Karpas-422 (cell line): Measurements from ENCODE around the gene CHI3L2. TPM values are rescaled to one million over a fixed set of nuclear protein-coding genes. Genes with fewer than 3 reads are reported as not detected.

Source experiments
- DNase-seq: peaks from one replicate; pipeline ENCODE4 v3.0.0-alpha.2; 2015
- H2AFZ ChIP-seq: fragments of 200-600 bp; sonication (generic); 2 replicates; pipeline ENCODE4 v1.6.1; 2014; ENCODE audit warnings: antibody characterized with exemption, low read length, mixed read lengths
- H3K27ac ChIP-seq: fragments of 200-600 bp; sonication (generic); 2 replicates; pipeline ENCODE4 v1.5.1; 2014; ENCODE audit warnings: mild to moderate bottlenecking, low read length, moderate library complexity
- H3K27me3 ChIP-seq: fragments of 200-600 bp; sonication (generic); 2 replicates; pipeline ENCODE4 v1.6.1; 2014; ENCODE audit warnings: low read length, mixed read lengths
- H3K36me3 ChIP-seq: fragments of 200-600 bp; sonication (generic); 2 replicates; pipeline ENCODE4 v1.6.1; 2014; ENCODE audit warnings: low read length, mixed read lengths; ENCODE audit not compliant: insufficient read depth
- H3K4me1 ChIP-seq: fragments of 200-600 bp; sonication (generic); 2 replicates; pipeline ENCODE4 v1.6.1; 2014; ENCODE audit warnings: mild to moderate bottlenecking, low read length, mixed read lengths
- H3K4me2 ChIP-seq: fragments of 200-600 bp; sonication (generic); 2 replicates; pipeline ENCODE4 v1.6.1; 2014; ENCODE audit warnings: low read length, low read depth, mild to moderate bottlenecking; ENCODE audit not compliant: poor library complexity, severe bottlenecking
- H3K4me3 ChIP-seq: fragments of 200-600 bp; sonication (generic); 2 replicates; pipeline ENCODE4 v1.5.1; 2014; ENCODE audit warnings: mild to moderate bottlenecking, antibody characterized with exemption, low read length, mixed read lengths
- H3K79me2 ChIP-seq: fragments of 200-600 bp; sonication (generic); 2 replicates; pipeline ENCODE4 v1.6.1; 2014; ENCODE audit warnings: mild to moderate bottlenecking, low read length, mixed read lengths
- H3K9ac ChIP-seq: fragments of 200-600 bp; sonication (generic); 2 replicates; pipeline ENCODE4 v1.6.0; 2014; ENCODE audit warnings: low read length
- H3K9me2 ChIP-seq: fragments of 200-600 bp; sonication (generic), shearing (Covaris generic); replicated peaks from 2 replicates; pipeline ENCODE4 v1.6.0; 2014; ENCODE audit warnings: mild to moderate bottlenecking, low read length, moderate library complexity; ENCODE audit not compliant: insufficient read depth
- H3K9me3 ChIP-seq: fragments of 300-700, 200-600 bp; sonication (generic); 2 replicates; pipeline ENCODE4 v1.6.1; 2014; ENCODE audit warnings: low read length, mixed read lengths
- H4K20me1 ChIP-seq: fragments of 200-600 bp; sonication (generic); 2 replicates; pipeline ENCODE4 v1.6.1; 2014; ENCODE audit warnings: mild to moderate bottlenecking, antibody characterized with exemption, low read length, low read depth; ENCODE audit not compliant: insufficient read depth
- total RNA-seq: library from RNA; depleted of rRNA; stranded (reverse); fragments of >200 nt; shearing (Covaris generic); gene quantifications from 2 replicates; pipeline ENCODE4 v1.2.3, GENCODE V29; 2014; ENCODE audit warnings: low replicate concordance

CHI3L2 gene
- total RNA-seq, 1 experiment from 2014 or later = not detected

GRCh38 chr1:111242805-111243523 is 15.5 kb downstream of the CHI3L2 start:
- Histone ChIP-seq H3K9me2 (no peaks in the 10 kb centered on the region), H3K36me3 (no peaks in the 10 kb centered on the region), H4K20me1 (no peaks in the 10 kb centered on the region), H3K79me2 (no peaks in the 10 kb centered on the region), H3K4me2 (no peak overlapping the region), H3K27me3 (no peaks in the 10 kb centered on the region), H3K9ac (no peak overlapping the region), H3K4me3 (no peak overlapping the region), H3K27ac (no peak overlapping the region), H2AFZ (no peak overlapping the region), H3K4me1 (peaks cover 5% of the 10 kb centered on the region), H3K9me3 (no peaks in the 10 kb centered on the region)
- no peak for DNase-seq

GRCh38 chr1:111247125-111247838 is 19.8 kb downstream of the CHI3L2 start:
- H3K4me3 ChIP-seq = no peak overlapping the region
- H2AFZ ChIP-seq = no peak overlapping the region
- no peaks in the 10 kb centered on the region for H3K79me2 ChIP-seq
- H3K9me2 ChIP-seq = no peaks in the 10 kb centered on the region
- no peaks in the 10 kb centered on the region for H3K36me3 ChIP-seq
- H4K20me1 ChIP-seq = no peaks in the 10 kb centered on the region
- no peak overlapping the region for H3K9ac ChIP-seq
- H3K4me1 ChIP-seq = peaks cover 5% of the 10 kb centered on the region
- no peaks in the 10 kb centered on the region for H3K27me3 ChIP-seq
- H3K4me2 ChIP-seq = no peak overlapping the region
- H3K9me3 ChIP-seq = no peaks in the 10 kb centered on the region
- no peak overlapping the region for H3K27ac ChIP-seq
- DNase-seq = no peak

GRCh38 chr1:111249960-111250359 is 22.4 kb downstream of the CHI3L2 start:
- H3K27me3 ChIP-seq = no peaks in the 10 kb centered on the region
- no peak overlapping the region for H3K9ac ChIP-seq
- DNase-seq = no peak
- H3K79me2 ChIP-seq = no peaks in the 10 kb centered on the region
- H3K4me1 ChIP-seq = peaks cover 3% of the 10 kb centered on the region
- no peaks in the 10 kb centered on the region for H4K20me1 ChIP-seq
- no peak overlapping the region for H3K4me2 ChIP-seq
- H3K27ac ChIP-seq = no peak overlapping the region
- no peaks in the 10 kb centered on the region for H3K9me3 ChIP-seq
- H2AFZ ChIP-seq = no peak overlapping the region
- H3K4me3 ChIP-seq = no peak overlapping the region
- no peaks in the 10 kb centered on the region for H3K36me3 ChIP-seq
- no peaks in the 10 kb centered on the region for H3K9me2 ChIP-seq

DNA sequence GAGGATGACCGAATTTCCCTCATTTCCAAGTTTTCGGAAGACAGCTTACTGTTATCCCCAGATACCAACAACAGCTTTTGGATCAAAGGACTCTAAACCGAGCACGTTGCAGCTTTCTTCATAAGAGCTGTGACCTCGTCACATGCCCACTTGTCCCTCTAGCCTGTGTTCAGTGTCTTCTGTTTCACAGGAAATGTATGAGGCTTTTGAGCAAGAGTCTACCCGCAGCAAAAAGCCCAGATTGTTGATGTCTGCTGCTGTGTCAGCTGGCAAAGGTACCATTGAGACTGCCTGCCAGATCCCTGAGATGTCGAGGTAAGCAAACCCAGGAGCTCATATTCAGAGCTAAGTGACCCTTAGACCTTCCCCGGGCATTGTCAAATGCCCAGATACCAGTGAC is 24.1 kb downstream of the CHI3L2 start:
- H3K4me1 ChIP-seq = no peaks in the 10 kb centered on the region
- no peak overlapping the region for H3K4me2 ChIP-seq
- H3K27ac ChIP-seq = no peak overlapping the region
- H3K27me3 ChIP-seq = no peaks in the 10 kb centered on the region
- no peaks in the 10 kb centered on the region for H3K9me3 ChIP-seq
- no peak overlapping the region for H2AFZ ChIP-seq
- H3K4me3 ChIP-seq = no peak overlapping the region
- no peaks in the 10 kb centered on the region for H3K36me3 ChIP-seq
- DNase-seq = no peak
- H3K9ac ChIP-seq = no peak overlapping the region
- H3K9me2 ChIP-seq = no peaks in the 10 kb centered on the region
- no peaks in the 10 kb centered on the region for H4K20me1 ChIP-seq
- no peaks in the 10 kb centered on the region for H3K79me2 ChIP-seq

DNA sequence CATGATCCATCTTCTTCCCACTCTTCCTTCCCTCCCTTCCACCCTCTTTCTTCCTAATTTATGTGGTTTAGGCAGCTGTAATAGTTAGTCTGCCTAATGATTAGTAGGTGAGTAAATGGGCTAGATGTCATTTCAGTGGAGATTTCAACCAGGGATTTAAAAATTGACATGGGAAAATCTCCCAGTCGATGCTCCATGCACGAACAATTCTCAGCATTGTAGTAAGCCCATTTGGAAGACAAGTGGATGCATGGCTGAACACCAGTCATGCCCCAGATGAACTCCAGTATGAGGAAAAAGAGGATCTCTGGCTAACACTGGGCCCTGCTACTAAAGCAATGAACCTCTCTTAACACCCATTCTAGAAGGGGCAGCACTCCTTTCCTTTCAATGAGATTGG is 25.3 kb downstream of the CHI3L2 start:
- no peak overlapping the region for H3K9ac ChIP-seq
- no peaks in the 10 kb centered on the region for H3K4me1 ChIP-seq
- H3K4me3 ChIP-seq = no peak overlapping the region
- no peaks in the 10 kb centered on the region for H4K20me1 ChIP-seq
- H3K27ac ChIP-seq = no peak overlapping the region
- H3K4me2 ChIP-seq = no peak overlapping the region
- no peaks in the 10 kb centered on the region for H3K36me3 ChIP-seq
- DNase-seq = no peak
- H3K79me2 ChIP-seq = no peaks in the 10 kb centered on the region
- H3K27me3 ChIP-seq = no peaks in the 10 kb centered on the region
- no peaks in the 10 kb centered on the region for H3K9me2 ChIP-seq
- H3K9me3 ChIP-seq = no peaks in the 10 kb centered on the region
- no peak overlapping the region for H2AFZ ChIP-seq

DNA sequence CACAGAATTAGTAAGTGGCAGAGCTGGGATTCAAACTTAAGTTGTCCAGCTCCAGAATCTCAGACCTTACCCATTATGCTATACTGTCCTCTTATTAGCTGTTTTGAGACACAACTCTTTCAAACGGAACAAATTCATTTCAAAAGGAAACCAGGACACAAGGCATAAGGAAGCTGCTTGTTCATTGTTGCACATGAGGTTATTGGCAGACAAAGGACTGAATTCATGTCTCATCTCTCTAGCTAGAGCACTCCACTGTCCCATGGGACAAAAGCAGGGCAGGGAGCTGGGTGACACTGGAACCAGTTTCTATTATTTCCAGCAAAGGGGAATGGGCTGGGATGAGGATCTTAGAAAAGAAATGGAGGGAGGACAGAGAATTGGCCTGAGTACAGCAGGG is 26.4 kb downstream of the CHI3L2 start:
- Histone ChIP-seq H3K27ac (no peak overlapping the region), H3K36me3 (no peaks in the 10 kb centered on the region), H3K4me2 (no peak overlapping the region), H3K9me2 (no peaks in the 10 kb centered on the region), H3K79me2 (no peaks in the 10 kb centered on the region), H4K20me1 (no peaks in the 10 kb centered on the region), H3K27me3 (no peaks in the 10 kb centered on the region), H3K4me1 (no peaks in the 10 kb centered on the region), H3K9me3 (no peaks in the 10 kb centered on the region), H3K4me3 (no peak overlapping the region), H3K9ac (no peak overlapping the region), H2AFZ (no peak overlapping the region)
- DNase-seq = no peak

DNA sequence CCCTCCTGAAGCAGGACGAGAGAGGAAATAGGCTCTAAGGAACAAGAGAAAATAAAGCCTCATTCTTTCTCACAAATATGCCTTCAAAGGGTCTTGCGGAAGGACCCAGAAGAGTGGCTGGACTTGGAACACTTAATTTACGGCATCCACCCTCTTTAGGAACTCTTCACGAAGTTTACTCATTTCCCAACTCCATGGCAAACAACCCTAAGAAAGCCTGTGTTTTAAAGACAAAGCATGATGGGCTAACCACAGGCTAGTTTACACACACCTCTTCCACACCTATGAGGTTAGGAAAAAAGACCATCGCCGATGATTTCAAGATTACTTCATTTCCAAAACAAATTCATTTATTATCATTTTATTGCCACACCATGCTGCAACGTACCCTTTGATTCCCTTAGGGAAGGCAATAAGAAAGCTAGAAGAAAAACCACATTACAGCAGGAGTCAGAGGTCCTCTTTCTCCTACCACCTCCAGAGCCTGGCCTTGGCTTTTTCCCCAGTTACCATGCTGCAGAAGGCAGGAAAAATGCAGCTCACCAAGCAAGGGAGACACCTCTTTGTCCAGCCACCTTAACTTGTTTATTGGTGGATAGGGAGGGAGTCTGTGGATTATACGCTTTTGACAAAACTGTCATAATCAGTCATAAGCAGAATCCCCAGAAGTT is 29.6 kb downstream of the CHI3L2 start:
- Histone ChIP-seq H3K4me3 (no peak overlapping the region), H4K20me1 (no peaks in the 10 kb centered on the region), H3K9me2 (no peaks in the 10 kb centered on the region), H3K4me1 (no peaks in the 10 kb centered on the region), H2AFZ (no peak overlapping the region), H3K9ac (no peak overlapping the region), H3K79me2 (no peaks in the 10 kb centered on the region), H3K27me3 (no peaks in the 10 kb centered on the region), H3K27ac (no peak overlapping the region), H3K9me3 (no peaks in the 10 kb centered on the region), H3K36me3 (no peaks in the 10 kb centered on the region), H3K4me2 (no peak overlapping the region)
- no peak for DNase-seq

DNA sequence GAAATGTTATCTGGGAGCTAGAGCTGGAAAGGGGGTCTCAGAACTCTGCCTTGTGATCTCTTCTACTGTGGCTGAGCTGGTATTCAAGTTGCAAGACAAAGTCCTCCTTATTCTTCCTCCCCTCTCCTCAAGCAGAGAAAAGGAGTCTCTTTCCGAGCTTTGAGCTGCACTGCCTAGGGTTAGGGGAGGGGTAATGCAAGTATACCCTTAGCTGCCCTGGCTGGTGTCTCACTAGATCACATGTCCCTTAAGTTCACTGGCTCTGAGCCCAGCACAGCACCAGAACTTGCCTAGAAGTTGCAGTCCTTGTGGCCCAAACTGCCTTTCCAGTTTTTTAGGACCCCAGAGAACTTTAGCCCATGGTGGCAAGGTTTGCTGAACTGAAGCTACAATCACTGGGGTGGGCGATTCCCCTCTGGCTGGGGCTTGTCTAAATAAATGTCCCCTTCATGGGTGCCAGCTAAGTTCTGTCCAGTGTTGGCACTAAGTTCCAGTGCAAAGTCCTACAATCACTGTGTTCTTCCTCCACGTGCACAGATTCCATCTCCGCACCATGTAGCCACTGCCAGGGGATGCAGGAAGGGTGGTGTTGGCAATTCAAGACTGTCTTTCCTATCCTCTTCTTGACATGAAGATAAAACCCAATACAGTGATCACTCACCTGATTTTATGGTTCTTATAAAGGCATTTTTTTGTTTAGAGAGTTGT is 40.4 kb downstream of the CHI3L2 start:
- Histone ChIP-seq H3K4me1 (peaks cover 12% of the 10 kb centered on the region), H3K9me3 (no peaks in the 10 kb centered on the region), H3K27me3 (no peaks in the 10 kb centered on the region), H3K4me3 (no peak overlapping the region), H3K9me2 (no peaks in the 10 kb centered on the region), H3K36me3 (no peaks in the 10 kb centered on the region), H2AFZ (no peak overlapping the region), H3K9ac (no peak overlapping the region), H3K27ac (no peak overlapping the region), H3K79me2 (no peaks in the 10 kb centered on the region), H4K20me1 (no peaks in the 10 kb centered on the region), H3K4me2 (no peak overlapping the region)
- no peak for DNase-seq
